Body of pancreas (tissue), 4 donors: ENCODE results near the gene JPH3.

Source experiments
- CTCF ChIP-seq, 7 experiments: fragments of 450-650 bp in 4 of 7; fragments of 200-600 bp in 3 of 7; sonication (generic) in 3 of 7; IDR thresholded peaks; one replicate each; pipeline ENCODE4 v1.5.1; 2016 to 2019; ENCODE audit warnings: antibody characterized with exemption in 7 of 7
- POLR2A ChIP-seq, 3 donors: fragments of 450-650 bp; IDR thresholded peaks; one replicate each; pipeline ENCODE4 v1.6.1; 2016; ENCODE audit warnings: antibody characterized with exemption in 3 of 3, mild to moderate bottlenecking in 2 of 3

DNA sequence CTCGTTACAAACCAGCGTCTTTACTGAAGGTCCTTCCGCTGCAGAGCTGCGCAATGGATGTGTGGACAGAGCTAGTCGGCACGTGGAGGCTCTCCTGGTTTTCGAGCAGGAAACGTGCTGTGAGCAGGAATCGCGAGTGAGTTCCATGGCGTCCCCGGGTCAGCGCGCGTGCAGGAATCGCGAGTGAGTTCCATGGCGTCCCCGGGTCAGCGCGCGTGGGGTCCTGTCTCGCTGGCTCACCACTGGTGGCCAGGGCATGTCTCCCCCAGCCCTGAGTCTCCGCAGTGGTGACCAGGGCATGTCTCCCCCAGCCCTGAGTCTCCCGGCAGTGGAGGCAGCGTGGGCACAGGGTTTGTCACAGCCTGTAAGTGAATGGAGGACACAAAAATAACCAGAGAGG lies 100.8 kb downstream of the JPH3 start:
- TF ChIP-seq CTCF (IDR thresholded peaks at IDR 0.05) (no peak), POLR2A (IDR thresholded peaks at IDR 0.05) (no peak)
